Activated T-helper 1 cell treated with anti-CD3 and anti-CD28 coated beads, Interleukin-12 subunit alpha, Interleukin-12 subunit beta, Interleukin-2, Interleukin-4 antibody, amounts not matched to agents 30 ng/mL and 10 ng/mL and 1 ng/mL, durations not matched to agents 14 hours and 24 hours and 36 hours (primary cell): Measurements from ENCODE around the gene S100P. TPM values are rescaled to one million over a fixed set of nuclear protein-coding genes. Genes with fewer than 3 reads are reported as not detected.

ENCODE experiments used
- DNase-seq: peaks from one replicate; pipeline ENCODE4 v3.0.0; 2021; ENCODE audit warnings: low spot score
- H3K27ac Mint-ChIP-seq: one replicate; pipeline ENCODE4 v1.8.0; 2021; ENCODE audit warnings: mild to moderate bottlenecking, mixed read lengths
- H3K27me3 Mint-ChIP-seq: one replicate; pipeline ENCODE4 v1.8.0; 2022; ENCODE audit warnings: mild to moderate bottlenecking, moderate library complexity, mixed read lengths; ENCODE audit not compliant: insufficient read depth
- H3K36me3 Mint-ChIP-seq: one replicate; pipeline ENCODE4 v1.8.0; 2021; ENCODE audit warnings: low read depth, mixed read lengths
- H3K4me1 Mint-ChIP-seq: one replicate; pipeline ENCODE4 v1.8.0; 2021; ENCODE audit warnings: low read depth, mixed read lengths
- H3K4me3 Mint-ChIP-seq: one replicate; pipeline ENCODE4 v1.8.0; 2021; ENCODE audit warnings: mild to moderate bottlenecking, moderate library complexity, mixed read lengths
- H3K9me3 Mint-ChIP-seq: one replicate; pipeline ENCODE4 v1.8.0; 2021; ENCODE audit warnings: mixed read lengths
- intact Hi-C: fragments of 100-400 bp; cut with micrococcal nuclease; formaldehyde crosslinking; loops from one replicate; pipeline ENCODE4 v1.15.1; 2024
- total RNA-seq: library from RNA; stranded (reverse); gene quantifications from 2 replicates; pipeline ENCODE4 v1.2.3, GENCODE V29; 2022

Gene S100P
- total RNA-seq, 1 donor from 2014 or later = 1.7 TPM

DNA sequence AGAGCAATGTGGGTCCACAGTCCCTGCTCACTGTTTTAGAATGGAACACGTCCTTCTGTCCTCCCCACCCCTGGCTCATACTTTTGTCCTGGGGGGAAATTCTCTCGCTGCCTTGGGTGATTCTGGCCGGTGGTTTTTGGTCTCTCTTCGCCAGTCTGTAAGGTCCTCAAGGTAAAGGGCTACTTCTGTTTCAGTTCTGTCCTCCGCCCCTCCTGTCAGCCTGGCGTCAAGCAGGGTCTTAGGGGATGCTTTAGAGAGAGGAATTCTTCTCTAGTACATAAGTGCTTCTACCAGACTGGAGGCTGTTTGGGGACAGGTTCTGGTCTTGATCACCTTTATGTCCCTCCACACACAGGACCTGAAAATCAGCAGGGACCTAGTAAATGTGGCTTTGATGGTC, 16.6 kb downstream of the S100P start:
- H3K4me3 Mint-ChIP-seq = peak overlapping the region; percentile 98
- H3K9me3 Mint-ChIP-seq = peaks cover 4% of the 10 kb centered on the region
- intact Hi-C loops = no loop called here
- peaks cover 57% of the 10 kb centered on the region for H3K4me1 Mint-ChIP-seq
- no peak for DNase-seq
- H3K27ac Mint-ChIP-seq = peak overlapping the region; percentile 95
- peaks cover 5% of the 10 kb centered on the region for H3K27me3 Mint-ChIP-seq
- peaks cover 38% of the 10 kb centered on the region for H3K36me3 Mint-ChIP-seq

DNA sequence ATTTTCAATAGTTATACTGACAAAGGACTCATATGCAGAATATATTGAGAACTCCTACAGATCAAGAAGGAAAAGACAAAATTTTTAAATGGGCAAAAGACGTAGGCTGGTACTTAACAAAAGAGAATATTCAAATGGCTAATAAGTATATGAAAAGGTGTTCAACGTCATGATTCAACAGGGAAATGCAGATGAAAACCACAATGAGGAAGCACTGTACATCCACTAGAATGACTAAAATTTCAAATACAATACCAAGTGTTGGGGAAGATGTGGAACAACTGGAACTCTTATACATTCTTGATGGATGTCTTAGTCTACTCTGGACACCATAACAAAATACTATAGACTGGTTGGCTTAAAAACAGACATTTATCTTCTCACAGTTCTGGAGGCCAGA, 17.3 kb downstream of the S100P start:
- Mint-ChIP-seq H3K27me3 (peaks cover 8% of the 10 kb centered on the region), H3K27ac (no peak overlapping the region), H3K36me3 (peaks cover 32% of the 10 kb centered on the region), H3K9me3 (peaks cover 4% of the 10 kb centered on the region), H3K4me1 (peaks cover 57% of the 10 kb centered on the region), H3K4me3 (no peak overlapping the region)
- no peak for DNase-seq
- intact Hi-C loops = no loop called here

DNA sequence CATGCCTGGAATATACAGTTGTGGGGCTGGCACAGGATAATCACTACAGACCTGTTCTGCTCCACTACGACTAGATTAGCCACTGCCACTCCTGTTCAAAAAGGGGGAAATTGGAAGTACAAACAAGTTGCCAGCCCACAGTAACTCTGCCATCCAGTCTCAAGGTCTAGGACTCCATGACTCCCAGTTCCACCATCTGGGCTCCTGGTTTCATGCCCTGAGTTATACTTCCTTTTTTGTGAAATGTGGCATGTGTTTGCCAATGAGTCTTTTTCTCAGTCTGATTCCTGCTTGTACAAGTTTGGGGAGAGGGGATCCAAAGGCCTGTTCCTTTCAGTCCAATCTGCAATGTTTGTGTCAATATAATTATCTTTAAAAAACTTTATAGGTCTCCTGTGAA, 21.3 kb downstream of the S100P start:
- intact Hi-C loops = no loop called here
- H3K4me3 Mint-ChIP-seq = peak overlapping the region; percentile 56
- peaks cover 41% of the 10 kb centered on the region for H3K4me1 Mint-ChIP-seq
- H3K9me3 Mint-ChIP-seq = peaks cover 4% of the 10 kb centered on the region
- peaks cover 17% of the 10 kb centered on the region for H3K36me3 Mint-ChIP-seq
- H3K27me3 Mint-ChIP-seq = peaks cover 8% of the 10 kb centered on the region
- no peak overlapping the region for H3K27ac Mint-ChIP-seq
- DNase-seq = no peak

GRCh38 chr4:6715704-6716017, 22.0 kb downstream of the S100P start:
- intact Hi-C loops = loop anchor here (1.0 kb wide), 6 partner anchors 41 to 355 kb away; partner anchors contain the start of genes MRFAP1 and TBC1D14
- peak overlapping the region; percentile 88 for H3K27ac Mint-ChIP-seq
- no peak for DNase-seq
- H3K36me3 Mint-ChIP-seq = peaks cover 16% of the 10 kb centered on the region
- H3K27me3 Mint-ChIP-seq = peaks cover 8% of the 10 kb centered on the region
- peaks cover 34% of the 10 kb centered on the region for H3K4me1 Mint-ChIP-seq
- peaks cover 3% of the 10 kb centered on the region for H3K9me3 Mint-ChIP-seq
- peak overlapping the region; percentile 93 for H3K4me3 Mint-ChIP-seq

GRCh38 chr4:6716018-6716911, 22.6 kb downstream of the S100P start, which contains the start of gene BLOC1S4:
Gene BLOC1S4, plus strand, starts transcription at chr4:6716174. Its CDS starts 36 bp downstream, at chr4:6716210.
- peaks cover 14% of the 10 kb centered on the region for H3K36me3 Mint-ChIP-seq
- peak within 1 kb of the TSS; percentile 93 for H3K4me3 Mint-ChIP-seq
- H3K27ac Mint-ChIP-seq = peak within 1 kb of the TSS; percentile 88
- H3K27me3 Mint-ChIP-seq = peaks cover 8% of the 10 kb centered on the region
- H3K9me3 Mint-ChIP-seq = no peaks in the 10 kb centered on the region
- peaks cover 27% of the 10 kb centered on the region for H3K4me1 Mint-ChIP-seq
- DNase-seq = peak; percentile 87
- intact Hi-C loops = loop anchor here (1.0 kb wide), 6 partner anchors 42 to 354 kb away; partner anchors contain the start of genes MRFAP1 and TBC1D14

DNA sequence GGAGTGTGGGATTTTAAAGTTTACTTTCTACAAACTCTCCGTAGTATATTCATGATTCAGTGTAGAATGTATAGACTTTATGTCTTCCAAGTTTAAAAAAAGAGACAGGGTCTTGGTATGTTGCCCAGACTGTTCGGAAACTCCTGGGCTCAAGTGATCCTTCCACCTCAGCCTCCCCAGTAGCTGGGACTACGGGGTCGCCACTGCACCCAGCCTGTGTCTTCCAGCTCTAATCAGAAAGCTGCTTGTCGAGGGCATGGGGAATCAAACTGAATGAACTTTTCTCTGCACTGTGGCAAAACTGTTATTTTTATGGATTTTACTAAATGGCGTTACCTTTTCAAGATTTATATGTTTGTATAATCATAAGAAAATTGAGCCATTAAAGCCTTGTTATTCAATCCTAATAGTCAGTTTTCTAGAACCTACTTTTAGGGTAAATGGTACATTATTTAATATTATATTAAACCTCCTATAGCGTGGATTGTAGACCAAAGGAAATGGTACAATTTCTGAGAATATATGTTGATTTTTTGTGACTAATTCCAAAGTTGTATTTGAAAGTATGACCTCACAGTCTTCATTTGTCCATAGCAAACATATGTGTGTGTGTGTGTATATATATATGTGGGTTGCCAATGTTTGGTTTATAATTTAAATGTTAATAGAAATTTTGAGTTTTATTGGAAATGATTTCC, 23.4 kb downstream of the S100P start:
- Mint-ChIP-seq H3K27me3 (peaks cover 8% of the 10 kb centered on the region), H3K9me3 (no peaks in the 10 kb centered on the region), H3K4me3 (peak overlapping the region; percentile 91), H3K36me3 (peaks cover 14% of the 10 kb centered on the region), H3K27ac (peak overlapping the region; percentile 78), H3K4me1 (peaks cover 25% of the 10 kb centered on the region)
- DNase-seq = no peak
- intact Hi-C loops = loop anchor here (1.0 kb wide), 7 partner anchors 8 to 353 kb away; partner anchors contain the start of genes MRFAP1, MRFAP1L1 and TBC1D14

GRCh38 chr4:6718932-6719610, 25.4 kb downstream of the S100P start:
- H3K36me3 Mint-ChIP-seq = peaks cover 11% of the 10 kb centered on the region
- no peak overlapping the region for H3K27ac Mint-ChIP-seq
- peaks cover 25% of the 10 kb centered on the region for H3K4me1 Mint-ChIP-seq
- peaks cover 4% of the 10 kb centered on the region for H3K27me3 Mint-ChIP-seq
- no peak for DNase-seq
- peak overlapping the region; percentile 68 for H3K4me3 Mint-ChIP-seq
- no peaks in the 10 kb centered on the region for H3K9me3 Mint-ChIP-seq
- intact Hi-C loops = no loop called here

- H3K27ac Mint-ChIP-seq = no peak overlapping the region
- no peak for DNase-seq
- peaks cover 3% of the 10 kb centered on the region for H3K27me3 Mint-ChIP-seq
- no peak overlapping the region for H3K4me3 Mint-ChIP-seq
- H3K9me3 Mint-ChIP-seq = no peaks in the 10 kb centered on the region
- H3K4me1 Mint-ChIP-seq = peaks cover 25% of the 10 kb centered on the region
- intact Hi-C loops = loop anchor here (1.0 kb wide), 2 partner anchors 155 to 351 kb away; no protein-coding TSS in a partner anchor
- peaks cover 11% of the 10 kb centered on the region for H3K36me3 Mint-ChIP-seq
Observed at GRCh38 chr4:6719611-6720179, 26.0 kb downstream of the S100P start.

- Mint-ChIP-seq H3K4me1 (peaks cover 22% of the 10 kb centered on the region), H3K27ac (no peak overlapping the region), H3K36me3 (peaks cover 11% of the 10 kb centered on the region), H3K27me3 (peaks cover 3% of the 10 kb centered on the region), H3K9me3 (no peaks in the 10 kb centered on the region), H3K4me3 (no peak overlapping the region)
- intact Hi-C loops = loop anchor here (1.0 kb wide), 2 partner anchors 154 to 350 kb away; no protein-coding TSS in a partner anchor
- DNase-seq = peak; percentile 71
Observed at GRCh38 chr4:6720202-6720699, 26.6 kb downstream of the S100P start.

DNA sequence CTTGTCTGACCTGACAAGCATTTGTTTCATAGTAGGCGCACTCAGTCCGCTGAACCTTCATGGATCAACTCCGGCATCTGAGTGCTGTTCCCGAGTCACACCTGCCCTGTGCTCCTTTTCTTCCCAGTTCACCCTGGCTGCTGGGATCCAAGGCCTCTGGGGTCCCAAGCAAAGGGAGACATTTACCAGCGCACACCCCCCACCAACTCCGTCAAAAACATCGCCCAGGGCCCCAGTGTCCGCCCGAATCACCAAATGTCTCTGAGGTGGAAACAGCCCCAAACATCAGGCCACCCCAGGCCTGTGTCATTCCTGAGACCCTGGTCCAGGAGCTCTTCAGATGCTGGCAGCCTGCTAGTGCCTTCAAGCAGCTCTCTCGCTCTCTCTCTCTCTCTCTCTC, 27.4 kb downstream of the S100P start:
- H3K9me3 Mint-ChIP-seq = no peaks in the 10 kb centered on the region
- no peak for DNase-seq
- peaks cover 11% of the 10 kb centered on the region for H3K36me3 Mint-ChIP-seq
- intact Hi-C loops = no loop called here
- no peak overlapping the region for H3K27ac Mint-ChIP-seq
- peaks cover 15% of the 10 kb centered on the region for H3K4me1 Mint-ChIP-seq
- no peaks in the 10 kb centered on the region for H3K27me3 Mint-ChIP-seq
- no peak overlapping the region for H3K4me3 Mint-ChIP-seq

DNA sequence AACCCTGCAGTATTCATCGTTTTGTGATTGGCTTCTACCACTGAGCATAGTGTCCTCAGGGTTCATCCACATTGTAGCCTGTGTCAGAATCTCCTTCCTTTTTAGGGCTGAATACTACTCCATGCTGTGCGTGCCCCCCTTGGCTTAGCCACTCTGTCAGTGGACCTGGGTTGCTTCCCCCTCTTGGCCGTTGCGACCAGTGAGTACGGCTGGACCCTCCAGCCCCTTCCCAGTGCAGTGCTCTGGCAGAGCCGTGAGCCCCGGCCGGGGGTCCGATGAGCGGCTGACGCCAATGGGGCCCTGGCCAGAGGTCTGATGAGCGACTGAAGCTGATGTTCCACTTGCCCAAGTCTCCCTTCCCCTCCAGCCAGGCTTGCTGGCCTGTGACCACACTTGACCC, 29.2 kb downstream of the S100P start:
- Mint-ChIP-seq H3K36me3 (peaks cover 8% of the 10 kb centered on the region), H3K27ac (no peak overlapping the region), H3K4me3 (no peak overlapping the region), H3K27me3 (no peaks in the 10 kb centered on the region), H3K9me3 (no peaks in the 10 kb centered on the region), H3K4me1 (peaks cover 17% of the 10 kb centered on the region)
- DNase-seq = no peak
- intact Hi-C loops = no loop called here

- DNase-seq = no peak
- H3K4me1 Mint-ChIP-seq = peaks cover 13% of the 10 kb centered on the region
- H3K27me3 Mint-ChIP-seq = no peaks in the 10 kb centered on the region
- intact Hi-C loops = no loop called here
- peaks cover 3% of the 10 kb centered on the region for H3K36me3 Mint-ChIP-seq
- H3K4me3 Mint-ChIP-seq = no peak overlapping the region
- no peaks in the 10 kb centered on the region for H3K9me3 Mint-ChIP-seq
- H3K27ac Mint-ChIP-seq = no peak overlapping the region
Observed at GRCh38 chr4:6723851-6724250, 30.2 kb downstream of the S100P start.
